SK-N-SH (cell line): ENCODE results near the gene RCAN2. TPM values are rescaled to one million over a fixed set of nuclear protein-coding genes. Genes with fewer than 3 reads are reported as not detected.

Experiments
- CTCF ChIA-PET: fragments of 300-600, 350-600 bp; formaldehyde crosslinking; extraction: SDS; loops from one replicate; lab custom pipeline; 2021; lab: Yijun Ruan, JAX
- POLR2A ChIA-PET: fragments of 350-600 bp; sonication (Branson Sonifier 250); formaldehyde crosslinking; extraction: SDS; loops from one replicate; lab custom pipeline; 2020; ENCODE audit warnings: antibody characterized with exemption, inconsistent platforms; lab: Yijun Ruan, JAX
- DNase-seq: peaks from one replicate; pipeline ENCODE4 v3.0.0; 2012
- H2AFZ ChIP-seq: fragments of 200-600 bp; sonication (generic); 2 replicates; pipeline ENCODE4 v1.8.1; 2016; ENCODE audit warnings: antibody characterized with exemption, mild to moderate bottlenecking, low read depth
- H3F3A ChIP-seq: fragments of 200-600 bp; sonication (generic); replicated peaks from 2 replicates; pipeline ENCODE3; 2016; ENCODE audit warnings: antibody characterized with exemption, mild to moderate bottlenecking; ENCODE audit not compliant: insufficient read depth
- H3K27ac ChIP-seq, 2 experiments: fragments of 200-500 bp in 1 of 2; fragments of 200-600 bp in 1 of 2; sonication (Bioruptor generic) in 1 of 2; sonication (generic), shearing (Covaris generic) in 1 of 2; 2 replicates each; pipeline versions ENCODE4 v1.5.1 to v1.6.1; 2014 to 2016; ENCODE audit warnings: low read depth in 2 of 2, inconsistent platforms in 1 of 2, low read length in 1 of 2, mild to moderate bottlenecking in 1 of 2, mixed read lengths in 1 of 2
- H3K27me3 ChIP-seq: fragments of 200-600 bp; sonication (generic), shearing (Covaris generic); 2 replicates; pipeline ENCODE4 v1.6.1; 2016; ENCODE audit warnings: mixed run types; ENCODE audit not compliant: insufficient read depth
- H3K36me3 ChIP-seq, 2 experiments: fragments of 200-500 bp in 1 of 2; fragments of 200-600 bp in 1 of 2; sonication (Bioruptor generic) in 1 of 2; sonication (generic) in 1 of 2; replicated peaks in 1 of 2; 2 replicates each; pipeline versions ENCODE3 to v1.5.1; 2014 to 2016; ENCODE audit warnings: low read length in 1 of 2, mild to moderate bottlenecking in 1 of 2; ENCODE audit not compliant: insufficient read depth in 2 of 2, control insufficient read depth in 1 of 2
- H3K4me1 ChIP-seq, 2 experiments: fragments of 200-500 bp in 1 of 2; fragments of 200-600 bp in 1 of 2; sonication (Bioruptor generic) in 1 of 2; sonication (generic), shearing (Covaris generic) in 1 of 2; 2 replicates each; pipeline versions ENCODE4 v1.5.1 to v1.6.1; 2014 to 2016; ENCODE audit warnings: low read depth in 1 of 2, low read length in 1 of 2, mixed run types in 1 of 2; ENCODE audit not compliant: insufficient read depth in 2 of 2, control insufficient read depth in 1 of 2
- H3K4me2 ChIP-seq: fragments of 200-600 bp; sonication (generic), shearing (Covaris generic); 2 replicates; pipeline ENCODE4 v1.6.1; 2017; ENCODE audit warnings: mixed run types
- H3K4me3 ChIP-seq, 2 experiments: fragments of 200-500 bp in 1 of 2; fragments of 200-600 bp in 1 of 2; sonication (Bioruptor generic) in 1 of 2; sonication (generic), shearing (Covaris generic) in 1 of 2; 2 replicates each; pipeline versions ENCODE4 v1.5.1 to v1.8.1; 2014 to 2016; ENCODE audit warnings: low read depth in 2 of 2, inconsistent platforms in 1 of 2, low read length in 1 of 2, mild to moderate bottlenecking in 1 of 2, mixed read lengths in 1 of 2, moderate library complexity in 1 of 2
- H3K79me2 ChIP-seq: fragments of 200-600 bp; sonication (generic); 2 replicates; pipeline ENCODE4 v1.8.1; 2017; ENCODE audit warnings: mild to moderate bottlenecking; ENCODE audit not compliant: insufficient read depth
- H3K9ac ChIP-seq: fragments of 200-600 bp; sonication (generic); 2 replicates; pipeline ENCODE4 v1.6.1; 2017; ENCODE audit warnings: mixed run types
- H3K9me2 ChIP-seq: fragments of 200-600 bp; sonication (generic); 2 replicates; pipeline ENCODE4 v1.6.1; 2017; ENCODE audit warnings: mixed run types
- H3K9me3 ChIP-seq: fragments of 200-600 bp; sonication (generic); 2 replicates; pipeline ENCODE4 v1.6.1; 2017; ENCODE audit warnings: mixed run types, mild to moderate bottlenecking, moderate library complexity
- H4K20me1 ChIP-seq: fragments of 200-600 bp; sonication (generic); 2 replicates; pipeline ENCODE4 v1.6.1; 2017; ENCODE audit warnings: mild to moderate bottlenecking, mixed run types; ENCODE audit not compliant: insufficient read depth
- ELF1 ChIP-seq: IDR thresholded peaks from 2 replicates; pipeline ENCODE4 v1.4.0; 2012
- EP300 ChIP-seq, 2 experiments: IDR thresholded peaks; 2 replicates each; pipeline versions ENCODE4 v1.4.0 to v1.6.1; 2012; ENCODE audit warnings: borderline replicate concordance in 1 of 2, low read depth in 1 of 2, low read length in 1 of 2
- EZH2phosphoT487 ChIP-seq: fragments of 200-600 bp; sonication (generic); IDR thresholded peaks from 2 replicates; pipeline ENCODE4 v1.6.1; 2017; ENCODE audit warnings: low read depth, mixed run types, mild to moderate bottlenecking, antibody characterized with exemption, moderate library complexity, borderline replicate concordance
- FOXM1 ChIP-seq: IDR thresholded peaks from 2 replicates; pipeline ENCODE4 v1.4.0; 2012; ENCODE audit warnings: low read depth, mild to moderate bottlenecking
- GABPA ChIP-seq: IDR thresholded peaks from 2 replicates; pipeline ENCODE4 v1.4.0; 2012; ENCODE audit warnings: low read depth, mild to moderate bottlenecking
- GATA2 ChIP-seq: sonication (generic); formaldehyde crosslinking; IDR thresholded peaks from 2 replicates; pipeline ENCODE4 v1.5.0; 2020; ENCODE audit warnings: mild to moderate bottlenecking, missing genetic modification reagents
- IRF3 ChIP-seq: fragments of 150-350 bp; IDR thresholded peaks from 2 replicates; pipeline ENCODE4 v1.6.1; 2016; ENCODE audit warnings: mild to moderate bottlenecking, low read depth, low read length
- NFIC ChIP-seq: IDR thresholded peaks from 2 replicates; pipeline ENCODE4 v1.4.0; 2012; ENCODE audit warnings: borderline replicate concordance
- POLR2AphosphoS5 ChIP-seq: IDR thresholded peaks from 2 replicates; pipeline ENCODE4 v1.6.1; 2012; ENCODE audit warnings: low read depth, low read length
- RCOR1 ChIP-seq: fragments of 150-350 bp; IDR thresholded peaks from 2 replicates; pipeline ENCODE4 v1.6.1; 2017; ENCODE audit warnings: antibody characterized with exemption, low read length
- RXRA ChIP-seq: IDR thresholded peaks from 2 replicates; pipeline ENCODE4 v1.4.0; 2012; ENCODE audit warnings: low read depth, mild to moderate bottlenecking, borderline replicate concordance
- TCF12 ChIP-seq: IDR thresholded peaks from 2 replicates; pipeline ENCODE4 v1.4.0; 2012
- TEAD4 ChIP-seq: IDR thresholded peaks from 2 replicates; pipeline ENCODE4 v1.4.0; 2012; ENCODE audit warnings: mild to moderate bottlenecking, borderline replicate concordance; ENCODE audit not compliant: insufficient read depth
- USF2 ChIP-seq: fragments of 150-350 bp; IDR thresholded peaks from 2 replicates; pipeline ENCODE4 v1.6.1; 2017; ENCODE audit warnings: antibody characterized with exemption, low read length, low read depth, borderline replicate concordance
- ZBTB33 ChIP-seq: IDR thresholded peaks from 2 replicates; pipeline ENCODE4 v1.4.0; 2012; ENCODE audit warnings: low read depth, borderline replicate concordance
- WGBS: methylation state at CpG from one replicate; pipeline ENCODE4 v1.1.6; 2017; ENCODE audit warnings: low lambda C conversion rate; 5-methylcytosine and 5-hydroxymethylcytosine counted together
- polyA plus RNA-seq, 3 experiments: library from polyadenylated mRNA; depleted of rRNA; stranded (reverse); fragments of >200 nt; gene quantifications; 2 replicates each; pipeline ENCODE4 v1.2.3, GENCODE V29; 2012

Gene RCAN2
- polyA plus RNA-seq, 1 of the 3 experiments (the other 2 are of a cell fraction): not detected

GRCh38 chr6:46189726-46190125, 301.5 kb downstream of the RCAN2 start:
- CTCF ChIA-PET: no interaction called here
- Histone ChIP-seq H3K4me3 (no peak overlapping the region), H3K79me2 (no peaks in the 10 kb centered on the region), H2AFZ (no peak overlapping the region), H3K27me3 (peaks cover 5% of the 10 kb centered on the region), H3K9me3 (no peaks in the 10 kb centered on the region), H3F3A (no peaks in the 10 kb centered on the region), H3K36me3 (no peaks in the 10 kb centered on the region), H3K27ac (no peak overlapping the region), H3K4me1 (no peaks in the 10 kb centered on the region), H3K9ac (no peak overlapping the region), H3K4me2 (no peak overlapping the region), H3K9me2 (no peaks in the 10 kb centered on the region), H4K20me1 (no peaks in the 10 kb centered on the region)
- no peak for DNase-seq
- POLR2A ChIA-PET: no interaction called here
- 0% methylated on average over 4 of the region's 4 CpGs for WGBS
- no peak for TF ChIP-seq GABPA
- no peak for TF ChIP-seq RCOR1
- TF ChIP-seq TCF12: no peak
- TF ChIP-seq, all 33 proteins: peak for 0

GRCh38 chr6:46186583-46186982, 304.7 kb downstream of the RCAN2 start:
- Histone ChIP-seq H3K9me2 (no peaks in the 10 kb centered on the region), H3K4me2 (no peak overlapping the region), H3K36me3 (no peaks in the 10 kb centered on the region), H3K4me3 (no peak overlapping the region), H3K4me1 (no peaks in the 10 kb centered on the region), H4K20me1 (no peaks in the 10 kb centered on the region), H3K27ac (no peak overlapping the region), H3K79me2 (no peaks in the 10 kb centered on the region), H3F3A (no peaks in the 10 kb centered on the region), H3K9me3 (no peaks in the 10 kb centered on the region), H2AFZ (no peak overlapping the region), H3K27me3 (peaks cover 16% of the 10 kb centered on the region), H3K9ac (no peak overlapping the region)
- ChIA-PET CTCF (interaction anchor here (1.3 kb wide), 1 partner anchor 24 kb away, joined by 4 read pairs; no protein-coding TSS in a partner anchor), POLR2A (no interaction called here)
- TF ChIP-seq ELF1: no peak
- no peak for TF ChIP-seq EZH2phosphoT487
- TF ChIP-seq FOXM1: no peak
- no peak for TF ChIP-seq POLR2AphosphoS5
- no peak for TF ChIP-seq RCOR1
- no peak for TF ChIP-seq GATA2 (CRISPR knock-in tag)
- TF ChIP-seq USF2: no peak
- no peak for TF ChIP-seq TEAD4
- TF ChIP-seq EP300 (IDR thresholded peaks at IDR 0.05; ENCODE audit: borderline replicate concordance in 1 of 2, low read depth in 1 of 2, low read length in 1 of 2): no peak
- TF ChIP-seq NFIC: no peak
- TF ChIP-seq ZBTB33: no peak
- TF ChIP-seq RXRA: no peak
- no peak for TF ChIP-seq IRF3
- TF ChIP-seq TCF12: no peak
- DNase-seq: no peak
- 3% methylated on average over 1 of the region's 1 CpG for WGBS
